Measurements from ENCODE around the gene ZNF23.

Gene ZNF23

DNA sequence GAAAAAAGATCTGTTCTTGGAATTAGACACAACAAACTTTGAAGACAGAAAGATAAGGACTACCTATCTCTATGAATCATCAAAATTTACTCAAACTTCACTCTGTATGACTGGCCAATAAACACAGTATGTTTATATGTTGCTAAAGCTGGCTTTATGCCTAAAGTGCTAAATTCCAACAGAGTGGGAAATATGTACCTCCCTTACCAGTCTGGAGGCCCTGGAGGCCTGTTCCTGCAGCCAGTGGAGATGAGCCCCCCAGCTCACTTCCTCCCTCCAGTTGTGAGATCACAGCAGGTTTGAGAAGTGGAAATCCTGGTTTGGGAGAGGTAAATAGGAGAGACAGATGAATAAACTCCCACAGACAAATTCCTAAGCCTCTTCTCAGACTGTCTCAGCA, 9.0 kb downstream of the ZNF23 start:
- TF ChIP-seq, protein P1, sequence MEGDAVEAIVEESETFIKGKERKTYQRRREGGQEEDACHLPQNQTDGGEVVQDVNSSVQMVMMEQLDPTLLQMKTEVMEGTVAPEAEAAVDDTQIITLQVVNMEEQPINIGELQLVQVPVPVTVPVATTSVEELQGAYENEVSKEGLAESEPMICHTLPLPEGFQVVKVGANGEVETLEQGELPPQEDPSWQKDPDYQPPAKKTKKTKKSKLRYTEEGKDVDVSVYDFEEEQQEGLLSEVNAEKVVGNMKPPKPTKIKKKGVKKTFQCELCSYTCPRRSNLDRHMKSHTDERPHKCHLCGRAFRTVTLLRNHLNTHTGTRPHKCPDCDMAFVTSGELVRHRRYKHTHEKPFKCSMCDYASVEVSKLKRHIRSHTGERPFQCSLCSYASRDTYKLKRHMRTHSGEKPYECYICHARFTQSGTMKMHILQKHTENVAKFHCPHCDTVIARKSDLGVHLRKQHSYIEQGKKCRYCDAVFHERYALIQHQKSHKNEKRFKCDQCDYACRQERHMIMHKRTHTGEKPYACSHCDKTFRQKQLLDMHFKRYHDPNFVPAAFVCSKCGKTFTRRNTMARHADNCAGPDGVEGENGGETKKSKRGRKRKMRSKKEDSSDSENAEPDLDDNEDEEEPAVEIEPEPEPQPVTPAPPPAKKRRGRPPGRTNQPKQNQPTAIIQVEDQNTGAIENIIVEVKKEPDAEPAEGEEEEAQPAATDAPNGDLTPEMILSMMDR (conservative IDR thresholded peaks at IDR 0.05; ENCODE audit: low read length) = no peak
- H3K4me3 ChIP-seq (ENCODE audit: low read length) = no peak overlapping the region
- DNase-seq (ENCODE audit: low read depth) = no peak

DNA sequence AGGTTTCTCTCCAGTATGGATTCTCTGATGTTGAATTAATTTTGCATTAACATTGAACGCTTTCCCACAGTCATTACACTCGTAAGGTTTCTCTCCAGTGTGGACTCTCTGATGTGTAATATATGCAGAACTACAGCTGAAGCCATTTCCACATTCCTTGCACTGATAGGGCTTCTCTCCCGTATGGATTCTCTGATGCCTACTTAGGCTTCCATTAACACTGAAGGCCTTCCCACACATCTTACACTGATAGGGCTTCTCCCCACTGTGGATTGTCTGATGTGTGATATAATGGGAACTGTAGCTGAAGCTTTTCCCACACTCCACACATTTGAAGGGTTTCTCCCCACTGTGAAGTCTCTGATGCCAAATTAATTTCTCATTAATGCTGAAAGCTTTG, 13.0 kb downstream of the ZNF23 start:
- TF ChIP-seq, protein P1 (conservative IDR thresholded peaks at IDR 0.05; ENCODE audit: low read length) = no peak
- H3K4me3 ChIP-seq (ENCODE audit: low read length) = no peak overlapping the region
- DNase-seq (ENCODE audit: low read depth) = no peak

DNA sequence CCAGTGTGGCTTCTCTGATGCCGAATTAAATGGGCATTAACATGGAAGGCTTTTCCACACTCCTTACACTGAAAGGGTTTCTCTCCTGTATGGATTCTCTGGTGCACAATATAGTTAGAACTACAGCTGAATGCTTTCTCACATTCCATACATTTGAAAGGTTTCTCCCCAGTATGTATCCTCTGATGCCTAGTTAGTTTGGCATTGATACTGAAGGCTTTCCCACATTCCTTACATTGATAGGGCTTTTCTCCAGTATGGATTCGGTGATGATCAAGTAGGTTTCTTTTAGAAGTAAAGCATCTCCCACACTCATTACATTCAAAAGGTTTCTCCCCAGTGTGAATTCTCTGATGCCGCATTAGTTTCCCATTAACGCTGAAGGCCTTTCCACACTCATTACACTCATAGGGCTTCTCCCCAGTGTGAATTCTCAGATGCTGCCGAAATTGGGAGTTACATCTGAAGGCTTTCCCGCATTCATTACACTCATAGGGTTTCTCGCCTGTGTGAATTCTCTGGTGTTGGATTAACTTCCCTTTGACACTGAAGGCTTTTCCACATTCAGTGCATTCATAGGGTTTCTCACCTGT, 13.7 kb downstream of the ZNF23 start:
- TF ChIP-seq, protein P1 (conservative IDR thresholded peaks at IDR 0.05; ENCODE audit: low read length) = no peak
- H3K4me3 ChIP-seq (ENCODE audit: low read length) = no peak overlapping the region
- DNase-seq (ENCODE audit: low read depth) = no peak

DNA sequence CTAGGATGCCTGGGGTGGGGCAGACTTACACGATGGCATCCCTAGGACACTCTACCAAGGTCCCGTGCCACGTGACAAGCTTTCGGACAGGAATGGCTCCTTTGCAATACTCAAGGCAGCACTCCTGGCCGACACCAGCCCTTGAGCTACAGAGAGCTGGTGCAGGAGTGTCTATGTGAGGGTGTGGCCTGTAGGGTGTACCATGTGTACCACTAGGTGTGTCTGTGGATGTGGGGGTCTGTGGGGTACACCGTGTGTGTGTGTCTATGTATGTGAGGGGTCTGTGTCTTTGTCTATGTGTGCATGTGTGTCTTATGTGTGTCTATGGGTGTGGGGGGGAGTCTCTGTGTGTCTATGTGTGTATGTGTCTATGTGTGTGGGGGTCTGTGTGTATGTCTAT, 18.3 kb downstream of the ZNF23 start:
- DNase-seq (ENCODE audit: low read depth) = no peak
- no peak overlapping the region for H3K4me3 ChIP-seq (ENCODE audit: low read length)
- TF ChIP-seq, protein P1 (conservative IDR thresholded peaks at IDR 0.05; ENCODE audit: low read length) = no peak

DNA sequence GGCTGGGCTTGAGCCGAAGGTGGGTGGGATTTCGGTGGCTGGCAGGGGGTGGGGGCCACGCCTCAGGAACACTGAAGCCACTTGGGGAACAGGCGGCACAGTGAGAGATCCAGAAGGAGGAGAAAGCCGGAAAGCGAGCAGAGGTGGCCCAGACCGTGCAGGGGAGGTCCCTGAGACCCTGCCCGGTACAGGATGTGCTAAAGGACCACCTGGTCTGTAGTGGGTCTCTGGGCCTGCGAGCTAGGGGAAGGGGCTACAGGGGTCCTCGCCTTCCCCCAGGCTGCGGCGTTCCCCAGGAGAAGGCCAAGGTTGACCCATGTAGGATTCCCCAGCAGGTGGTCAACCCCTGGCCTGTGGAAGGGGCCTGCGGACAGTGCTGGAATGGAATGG, 20.0 kb downstream of the ZNF23 start, which contains the start of gene TLE7:
Gene TLE7, minus strand, starts transcription at position 4 of the 390 bp plus-strand sequence. CDS start 8,730 bp downstream, outside the sequence.
- no peak for DNase-seq (ENCODE audit: low read depth)
- no peak within 1 kb of the TSS for H3K4me3 ChIP-seq (ENCODE audit: low read length)
- TF ChIP-seq, protein P1 (conservative IDR thresholded peaks at IDR 0.05; ENCODE audit: low read length) = no peak

DNA sequence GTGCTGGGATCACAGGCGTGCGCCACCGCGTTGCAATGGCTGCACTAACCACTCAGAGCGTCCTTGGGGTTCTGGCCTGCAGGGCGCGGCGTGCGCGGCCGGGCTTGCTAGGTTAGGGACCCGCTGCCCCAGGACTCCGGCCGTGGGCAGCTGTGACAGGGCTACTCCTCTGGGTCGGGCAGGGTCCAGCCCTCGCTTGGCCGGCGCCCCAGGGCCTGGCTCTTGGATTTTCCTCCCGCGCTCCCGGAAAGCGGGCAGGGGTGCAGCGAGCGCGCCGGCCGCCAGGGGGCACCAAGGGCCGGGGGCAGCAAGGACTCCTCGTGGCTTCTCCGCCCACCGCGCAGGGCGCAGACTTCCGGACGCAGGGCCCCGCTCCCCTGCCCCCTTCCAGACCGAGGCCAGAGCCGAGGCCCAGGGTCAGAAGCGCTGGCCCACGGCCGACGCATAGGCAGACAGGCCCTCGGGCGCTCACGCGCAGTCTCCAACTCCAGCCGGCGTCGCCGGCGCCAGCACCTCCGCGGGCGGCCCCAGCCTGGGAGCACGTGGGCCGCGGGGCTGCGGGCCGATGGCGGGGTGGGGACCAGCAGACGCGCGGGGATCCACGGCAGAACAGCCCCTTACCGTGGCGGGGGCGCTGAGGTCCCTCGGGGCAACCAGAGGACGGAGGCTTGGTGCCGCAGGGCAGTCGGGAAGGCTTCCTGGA, 20.5 kb downstream of the ZNF23 start:
- no peak overlapping the region for H3K4me3 ChIP-seq (ENCODE audit: low read length)
- DNase-seq (ENCODE audit: low read depth) = no peak
- TF ChIP-seq, protein P1 (conservative IDR thresholded peaks at IDR 0.05; ENCODE audit: low read length) = 0 out of 2 replicates have a peak, but pooled peaks have one; percentile 15

Measured in AG10803 (cell line).